IPS-18c (cell line): ENCODE data around the gene ACAP3.

Experiments
- H3K4me3 ChIP-seq: 2 replicates; pipeline ENCODE4 v1.7.0; 2013; ENCODE audit warnings: low read depth, mild to moderate bottlenecking, low read length, moderate library complexity; ENCODE audit not compliant: insufficient read depth
- H3K9me3 ChIP-seq: one replicate; pipeline ENCODE4 v1.6.1; 2013; ENCODE audit warnings: mild to moderate bottlenecking, low read length, moderate library complexity; ENCODE audit not compliant: control insufficient read depth, insufficient read depth

Gene ACAP3

GRCh38 chr1:1268284-1268682, 39.4 kb downstream of the ACAP3 start:
- Histone ChIP-seq H3K9me3 (no peaks in the 10 kb centered on the region), H3K4me3 (no peak overlapping the region)

GRCh38 chr1:1267488-1268283, 40.0 kb downstream of the ACAP3 start:
- Histone ChIP-seq H3K4me3 (no peak overlapping the region), H3K9me3 (no peaks in the 10 kb centered on the region)

GRCh38 chr1:1264868-1265272, 42.9 kb downstream of the ACAP3 start:
- no peaks in the 10 kb centered on the region for H3K9me3 ChIP-seq
- no peak overlapping the region for H3K4me3 ChIP-seq

- no peaks in the 10 kb centered on the region for H3K9me3 ChIP-seq
- H3K4me3 ChIP-seq, result no peak overlapping the region
Observed at GRCh38 chr1:1264026-1264425, 43.7 kb downstream of the ACAP3 start.

- H3K4me3 ChIP-seq, result no peak overlapping the region
Observed at GRCh38 chr1:1262758-1263157, 45.0 kb downstream of the ACAP3 start.

GRCh38 chr1:1262071-1262470, 45.7 kb downstream of the ACAP3 start:
- H3K9me3 ChIP-seq, result no peaks in the 10 kb centered on the region
- no peak overlapping the region for H3K4me3 ChIP-seq

More at GRCh38 chr1:1262758-1263157, 45.0 kb downstream of the ACAP3 start:
- no peaks in the 10 kb centered on the region for H3K9me3 ChIP-seq

- Histone ChIP-seq H3K9me3 (no peaks in the 10 kb centered on the region), H3K4me3 (no peak overlapping the region)
Observed at GRCh38 chr1:1260843-1261560, 46.7 kb downstream of the ACAP3 start.

GRCh38 chr1:1259951-1260600, 47.7 kb downstream of the ACAP3 start:
- no peak overlapping the region for H3K4me3 ChIP-seq
- no peaks in the 10 kb centered on the region for H3K9me3 ChIP-seq

- Histone ChIP-seq H3K4me3 (no peak overlapping the region), H3K9me3 (no peaks in the 10 kb centered on the region)
Observed at GRCh38 chr1:1259540-1259939, 48.2 kb downstream of the ACAP3 start.

GRCh38 chr1:1259119-1259488, 48.6 kb downstream of the ACAP3 start:
- Histone ChIP-seq H3K9me3 (no peaks in the 10 kb centered on the region), H3K4me3 (no peak overlapping the region)

- no peak overlapping the region for H3K4me3 ChIP-seq
- H3K9me3 ChIP-seq, result no peaks in the 10 kb centered on the region
Observed at GRCh38 chr1:1256956-1257871, 50.5 kb downstream of the ACAP3 start.

- Histone ChIP-seq H3K4me3 (no peak overlapping the region), H3K9me3 (no peaks in the 10 kb centered on the region)
Observed at GRCh38 chr1:1255611-1256010, 52.1 kb downstream of the ACAP3 start.

- no peaks in the 10 kb centered on the region for H3K9me3 ChIP-seq
- no peak overlapping the region for H3K4me3 ChIP-seq
Observed at GRCh38 chr1:1255078-1255477, 52.7 kb downstream of the ACAP3 start.

GRCh38 chr1:1254667-1254998, 53.1 kb downstream of the ACAP3 start:
- no peaks in the 10 kb centered on the region for H3K9me3 ChIP-seq
- no peak overlapping the region for H3K4me3 ChIP-seq

GRCh38 chr1:1253972-1254666, 53.6 kb downstream of the ACAP3 start:
- H3K9me3 ChIP-seq, result no peaks in the 10 kb centered on the region
- no peak overlapping the region for H3K4me3 ChIP-seq

GRCh38 chr1:1253314-1253713, 54.4 kb downstream of the ACAP3 start:
- Histone ChIP-seq H3K4me3 (no peak overlapping the region), H3K9me3 (no peaks in the 10 kb centered on the region)

- no peak overlapping the region for H3K4me3 ChIP-seq
- H3K9me3 ChIP-seq, result no peaks in the 10 kb centered on the region
Observed at GRCh38 chr1:1250786-1251284, 56.9 kb downstream of the ACAP3 start.
